Parathyroid adenoma (tissue), 2 donors: ENCODE results near the gene LHCGR.

Experiments used
- H2AFZ ChIP-seq: fragments of 300-600 bp; sonication (generic); one replicate; pipeline ENCODE4 v1.7.0; 2017; ENCODE audit warnings: antibody characterized with exemption, mild to moderate bottlenecking
- H3K27ac ChIP-seq: fragments of 300-600 bp; sonication (generic); one replicate; pipeline ENCODE4 v1.7.0; 2017
- H3K27me3 ChIP-seq: fragments of 300-600 bp; sonication (generic); one replicate; pipeline ENCODE4 v1.7.0; 2017; ENCODE audit warnings: low read length; ENCODE audit not compliant: control insufficient read depth, insufficient read depth
- H3K36me3 ChIP-seq: fragments of 300-600 bp; sonication (generic); one replicate; pipeline ENCODE4 v1.7.0; 2017; ENCODE audit warnings: low read length; ENCODE audit not compliant: control insufficient read depth, insufficient read depth
- H3K4me1 ChIP-seq: fragments of 300-600 bp; sonication (generic); one replicate; pipeline ENCODE4 v1.7.0; 2017; ENCODE audit warnings: control low read depth
- H3K4me2 ChIP-seq: fragments of 300-600 bp; sonication (generic); one replicate; pipeline ENCODE4 v1.7.0; 2017; ENCODE audit warnings: low read length
- H3K4me3 ChIP-seq: fragments of 300-600 bp; sonication (generic); one replicate; pipeline ENCODE4 v1.7.0; 2017; ENCODE audit warnings: low read depth, low read length
- H3K79me2 ChIP-seq: fragments of 300-600 bp; sonication (generic); one replicate; pipeline ENCODE4 v1.7.0; 2017; ENCODE audit warnings: control low read depth
- H3K9ac ChIP-seq: fragments of 300-600 bp; sonication (generic); one replicate; pipeline ENCODE4 v1.7.0; 2017; ENCODE audit warnings: mild to moderate bottlenecking
- H3K9me3 ChIP-seq: fragments of 300-600 bp; sonication (generic); one replicate; pipeline ENCODE4 v1.7.0; 2017; ENCODE audit warnings: low read length; ENCODE audit not compliant: control insufficient read depth
- TF ChIP-seq, protein P1 (sequence below): fragments of 300-600 bp; sonication (generic); IDR thresholded peaks from one replicate; pipeline ENCODE4 v1.7.0; 2017; ENCODE audit warnings: antibody characterized with exemption, mild to moderate bottlenecking
- donor health status: primary hyperparathyroidism.

LHCGR gene

GRCh38 chr2:48727560-48727959, 28.0 kb downstream of the LHCGR start:
- H3K9ac ChIP-seq: no peak overlapping the region
- no peaks in the 10 kb centered on the region for H3K79me2 ChIP-seq
- no peaks in the 10 kb centered on the region for H3K4me1 ChIP-seq
- no peak overlapping the region for H2AFZ ChIP-seq
- H3K4me3 ChIP-seq: no peak overlapping the region
- no peak overlapping the region for H3K27ac ChIP-seq
- no peaks in the 10 kb centered on the region for H3K27me3 ChIP-seq
- H3K9me3 ChIP-seq: no peaks in the 10 kb centered on the region
- TF ChIP-seq, protein P1, sequence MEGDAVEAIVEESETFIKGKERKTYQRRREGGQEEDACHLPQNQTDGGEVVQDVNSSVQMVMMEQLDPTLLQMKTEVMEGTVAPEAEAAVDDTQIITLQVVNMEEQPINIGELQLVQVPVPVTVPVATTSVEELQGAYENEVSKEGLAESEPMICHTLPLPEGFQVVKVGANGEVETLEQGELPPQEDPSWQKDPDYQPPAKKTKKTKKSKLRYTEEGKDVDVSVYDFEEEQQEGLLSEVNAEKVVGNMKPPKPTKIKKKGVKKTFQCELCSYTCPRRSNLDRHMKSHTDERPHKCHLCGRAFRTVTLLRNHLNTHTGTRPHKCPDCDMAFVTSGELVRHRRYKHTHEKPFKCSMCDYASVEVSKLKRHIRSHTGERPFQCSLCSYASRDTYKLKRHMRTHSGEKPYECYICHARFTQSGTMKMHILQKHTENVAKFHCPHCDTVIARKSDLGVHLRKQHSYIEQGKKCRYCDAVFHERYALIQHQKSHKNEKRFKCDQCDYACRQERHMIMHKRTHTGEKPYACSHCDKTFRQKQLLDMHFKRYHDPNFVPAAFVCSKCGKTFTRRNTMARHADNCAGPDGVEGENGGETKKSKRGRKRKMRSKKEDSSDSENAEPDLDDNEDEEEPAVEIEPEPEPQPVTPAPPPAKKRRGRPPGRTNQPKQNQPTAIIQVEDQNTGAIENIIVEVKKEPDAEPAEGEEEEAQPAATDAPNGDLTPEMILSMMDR: no peak
- H3K4me2 ChIP-seq: no peak overlapping the region
- no peaks in the 10 kb centered on the region for H3K36me3 ChIP-seq

- Histone ChIP-seq H3K4me3 (no peak overlapping the region), H3K9me3 (no peaks in the 10 kb centered on the region), H3K27ac (no peak overlapping the region), H2AFZ (no peak overlapping the region), H3K27me3 (no peaks in the 10 kb centered on the region), H3K36me3 (no peaks in the 10 kb centered on the region), H3K4me1 (no peaks in the 10 kb centered on the region), H3K4me2 (no peak overlapping the region), H3K79me2 (no peaks in the 10 kb centered on the region), H3K9ac (no peak overlapping the region)
- TF ChIP-seq, protein P1: no peak
Observed at GRCh38 chr2:48725696-48726494, 29.6 kb downstream of the LHCGR start.

DNA sequence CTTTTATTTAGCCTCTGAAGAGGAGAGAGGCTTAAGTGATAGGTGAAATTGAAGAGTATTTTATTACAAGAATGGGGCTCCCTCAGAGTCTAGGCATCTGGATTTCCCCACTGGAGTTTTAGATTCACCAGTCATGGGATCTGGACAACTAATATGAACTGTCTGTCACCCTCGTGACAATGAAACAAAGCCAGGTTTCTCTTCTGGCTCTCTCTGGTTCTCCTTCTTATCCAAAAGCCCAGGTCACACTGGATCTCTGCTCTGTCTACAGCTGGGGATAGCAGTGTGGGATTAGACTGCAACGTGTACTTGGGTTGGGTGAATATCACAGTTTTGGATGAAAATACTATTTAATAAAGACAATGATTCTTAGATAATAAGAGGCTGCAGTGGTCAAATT, 31.2 kb downstream of the LHCGR start:
- no peak overlapping the region for H3K27ac ChIP-seq
- no peak overlapping the region for H2AFZ ChIP-seq
- no peak overlapping the region for H3K4me3 ChIP-seq
- TF ChIP-seq, protein P1: no peak
- no peaks in the 10 kb centered on the region for H3K4me1 ChIP-seq
- no peak overlapping the region for H3K4me2 ChIP-seq
- H3K79me2 ChIP-seq: no peaks in the 10 kb centered on the region
- no peaks in the 10 kb centered on the region for H3K9me3 ChIP-seq
- no peak overlapping the region for H3K9ac ChIP-seq
- no peaks in the 10 kb centered on the region for H3K27me3 ChIP-seq
- H3K36me3 ChIP-seq: no peaks in the 10 kb centered on the region

- no peaks in the 10 kb centered on the region for H3K4me1 ChIP-seq
- no peak overlapping the region for H2AFZ ChIP-seq
- H3K9me3 ChIP-seq: no peaks in the 10 kb centered on the region
- H3K4me2 ChIP-seq: no peak overlapping the region
- no peak overlapping the region for H3K4me3 ChIP-seq
- H3K9ac ChIP-seq: no peak overlapping the region
- H3K27me3 ChIP-seq: no peaks in the 10 kb centered on the region
- no peak overlapping the region for H3K27ac ChIP-seq
- H3K79me2 ChIP-seq: no peaks in the 10 kb centered on the region
- no peaks in the 10 kb centered on the region for H3K36me3 ChIP-seq
- TF ChIP-seq, protein P1: no peak
Observed at GRCh38 chr2:48723129-48723528, 32.4 kb downstream of the LHCGR start.

GRCh38 chr2:48722391-48722790, 33.1 kb downstream of the LHCGR start:
- no peak overlapping the region for H3K27ac ChIP-seq
- H3K9ac ChIP-seq: no peak overlapping the region

More at GRCh38 chr2:48722391-48722790, 33.1 kb downstream of the LHCGR start:
- H3K27me3 ChIP-seq: no peaks in the 10 kb centered on the region
- no peaks in the 10 kb centered on the region for H3K9me3 ChIP-seq
- H3K36me3 ChIP-seq: no peaks in the 10 kb centered on the region
- no peak overlapping the region for H2AFZ ChIP-seq
- no peaks in the 10 kb centered on the region for H3K4me1 ChIP-seq
- TF ChIP-seq, protein P1: no peak
- H3K4me3 ChIP-seq: no peak overlapping the region
- no peaks in the 10 kb centered on the region for H3K79me2 ChIP-seq
- H3K4me2 ChIP-seq: no peak overlapping the region
